NK-92 (cell line): Measurements from ENCODE around the gene DHX34.

Experiments used
- DNase-seq: peaks from one replicate; lab custom pipeline; 2025; ENCODE audit not compliant: unreplicated experiment; lab: John Stamatoyannopoulos, UW

The DHX34 gene

DNA sequence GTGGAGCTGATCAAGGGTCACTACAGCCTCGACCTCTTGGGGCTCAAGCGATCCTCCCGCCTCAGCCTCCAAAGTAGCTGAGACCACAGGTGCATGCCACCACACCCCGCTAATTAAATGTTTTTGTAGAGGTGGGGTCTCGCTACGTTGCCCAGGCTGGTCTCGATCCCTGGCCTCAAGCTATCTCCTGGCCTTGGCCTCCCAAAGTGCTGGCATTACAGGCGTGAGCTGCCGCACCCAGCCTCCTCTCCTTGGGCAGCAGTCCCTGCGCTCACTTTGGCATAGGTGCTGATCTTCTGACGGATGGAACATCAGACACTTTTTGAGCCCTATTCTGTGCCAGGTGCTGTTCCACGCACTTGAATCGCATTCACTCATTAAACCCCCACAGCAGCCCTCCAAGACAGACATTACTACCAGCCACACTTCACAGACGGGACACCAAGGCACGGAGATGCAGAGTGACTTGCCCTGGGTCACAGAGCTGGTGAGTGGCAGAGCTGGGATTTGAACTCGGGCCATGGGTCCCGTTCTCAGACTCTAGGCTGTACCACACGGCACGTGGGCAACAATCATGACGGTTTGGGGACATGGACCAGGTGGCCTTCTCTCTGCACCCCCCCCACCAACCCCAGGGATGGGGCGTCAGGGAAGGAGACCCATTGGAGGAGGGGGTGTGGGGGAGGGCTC lies 67.0 kb downstream of the DHX34 start:
- no peak for DNase-seq

GRCh38 chr19:47416643-47416985 lies 67.5 kb downstream of the DHX34 start:
- no peak for DNase-seq

- no peak for DNase-seq
These were observed 68.1 kb downstream of the DHX34 start for GRCh38 chr19:47417107-47417745.

- no peak for DNase-seq
These were observed 68.9 kb downstream of the DHX34 start for GRCh38 chr19:47417746-47418691.

GRCh38 chr19:47418692-47419029 lies 69.5 kb downstream of the DHX34 start:
- no peak for DNase-seq

GRCh38 chr19:47419030-47419783 lies 70.1 kb downstream of the DHX34 start, which contains the start of gene MEIS3:
TSS of gene MEIS3 (minus strand) at chr19:47419527. CDS start at chr19:47419081, 446 bp downstream.
- no peak for DNase-seq

- no peak for DNase-seq
These were observed 70.7 kb downstream of the DHX34 start for GRCh38 chr19:47419789-47420188.

- DNase-seq: no peak
These were observed 72.2 kb downstream of the DHX34 start for GRCh38 chr19:47421244-47421786.

DNA sequence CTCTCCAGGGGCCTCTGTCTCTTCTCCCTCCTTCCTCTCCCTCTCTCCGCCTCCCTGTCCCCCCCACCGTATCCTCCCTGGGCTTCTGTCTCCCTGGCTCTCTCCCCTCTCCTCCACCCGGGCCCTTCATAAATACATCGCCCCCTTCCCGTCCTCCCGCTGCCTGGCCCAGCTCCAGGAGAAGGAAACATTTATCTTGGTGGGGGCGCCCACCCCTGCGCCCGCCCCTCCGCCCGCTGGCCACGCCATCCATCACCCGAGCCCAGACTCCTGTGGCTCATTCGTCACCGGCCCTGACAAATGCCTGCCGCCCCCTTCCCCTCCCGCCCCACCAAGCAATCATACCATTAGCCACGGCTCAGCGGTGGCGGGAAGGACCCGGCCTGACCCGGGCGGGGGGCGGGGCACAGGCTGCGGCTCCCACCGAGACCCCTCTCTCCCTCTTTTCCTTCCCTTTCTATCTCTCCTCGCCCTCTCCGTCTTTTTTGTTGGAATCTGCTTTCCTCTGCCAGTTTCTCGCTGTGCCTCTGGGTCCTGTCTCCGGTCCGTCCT lies 72.8 kb downstream of the DHX34 start:
- DNase-seq: no peak

DNA sequence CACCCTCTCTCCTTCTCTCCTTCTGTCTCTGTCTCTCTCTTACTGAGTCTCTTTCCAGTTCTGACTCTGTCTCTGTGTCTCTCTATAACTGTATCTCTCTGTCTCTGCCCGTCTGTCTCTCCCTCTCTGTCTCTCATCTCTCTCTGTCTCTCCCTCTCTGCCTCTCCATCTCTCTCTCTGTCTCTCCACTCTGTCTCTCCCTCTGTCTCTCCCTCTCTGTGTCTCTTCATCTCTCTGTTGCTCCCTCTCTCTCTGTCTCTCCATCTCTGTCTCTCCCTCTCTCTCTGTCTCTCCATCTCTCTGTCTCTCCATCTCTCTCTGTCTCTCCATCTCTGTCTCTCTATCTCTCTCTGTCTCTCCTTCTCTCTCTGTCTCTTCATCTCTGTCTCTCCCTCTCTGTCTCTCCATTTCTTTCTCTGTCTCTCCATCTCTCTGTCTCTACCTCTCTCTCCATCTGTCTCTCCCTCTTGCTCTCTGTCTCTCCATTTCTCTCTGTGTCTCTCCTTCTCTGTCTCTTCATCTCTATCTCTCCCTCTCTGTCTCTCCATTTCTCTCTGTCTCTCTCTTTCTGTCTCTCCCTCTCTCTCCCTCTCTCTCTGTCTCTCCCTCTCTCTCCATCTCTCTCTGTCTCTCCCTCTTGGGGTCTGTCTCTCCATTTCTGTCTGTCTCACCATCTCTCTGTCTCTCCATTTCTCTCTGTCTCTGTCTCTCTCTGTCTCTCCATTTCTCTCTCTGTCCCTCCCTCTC lies 73.5 kb downstream of the DHX34 start:
- DNase-seq: no peak

- no peak for DNase-seq
These were observed 74.2 kb downstream of the DHX34 start for GRCh38 chr19:47423203-47423882.

DNA sequence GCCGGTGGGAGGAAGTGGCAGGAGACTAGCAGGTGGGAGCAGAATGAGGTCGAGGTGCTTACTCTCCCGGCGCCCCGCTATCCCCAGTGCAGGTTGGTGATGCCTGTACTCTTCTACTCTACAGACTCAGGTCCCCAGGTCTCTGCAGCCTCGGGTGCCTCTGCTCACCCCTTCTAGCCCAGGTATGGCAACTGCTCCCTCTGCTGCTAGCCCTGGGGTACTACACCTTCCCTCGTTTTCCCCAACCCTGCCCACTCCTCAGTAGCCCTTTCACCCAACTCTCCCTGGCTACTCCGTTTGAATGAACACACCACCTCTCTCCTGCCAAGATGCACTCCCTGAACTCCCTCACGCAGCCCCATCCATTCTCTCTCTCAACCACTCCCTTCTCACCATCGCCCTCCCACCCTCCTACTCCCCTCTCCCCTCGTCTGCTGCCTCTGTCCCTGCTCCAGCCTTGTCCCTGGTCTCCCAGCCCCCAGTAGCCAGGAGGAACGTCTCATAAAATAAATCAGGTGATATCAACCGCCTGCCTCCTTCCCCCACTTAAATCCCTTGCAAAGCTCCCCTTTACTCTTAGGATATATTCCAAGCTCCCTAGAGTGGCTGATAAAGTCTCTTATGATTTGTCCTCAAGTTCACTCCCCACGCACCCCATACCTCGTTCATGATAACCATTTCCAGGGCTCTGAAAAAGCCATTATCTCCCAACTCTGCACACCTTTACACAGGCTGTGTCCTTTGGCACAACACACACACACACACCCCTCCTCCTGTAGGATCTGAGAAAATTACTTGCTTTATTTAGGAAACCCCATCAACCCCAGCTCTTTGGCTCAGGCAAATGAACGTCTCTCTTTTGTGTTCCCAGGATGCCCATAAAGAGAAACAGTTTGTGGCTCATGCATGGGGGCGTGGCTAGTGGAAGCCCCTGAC lies 78.4 kb downstream of the DHX34 start:
- DNase-seq: no peak

DNA sequence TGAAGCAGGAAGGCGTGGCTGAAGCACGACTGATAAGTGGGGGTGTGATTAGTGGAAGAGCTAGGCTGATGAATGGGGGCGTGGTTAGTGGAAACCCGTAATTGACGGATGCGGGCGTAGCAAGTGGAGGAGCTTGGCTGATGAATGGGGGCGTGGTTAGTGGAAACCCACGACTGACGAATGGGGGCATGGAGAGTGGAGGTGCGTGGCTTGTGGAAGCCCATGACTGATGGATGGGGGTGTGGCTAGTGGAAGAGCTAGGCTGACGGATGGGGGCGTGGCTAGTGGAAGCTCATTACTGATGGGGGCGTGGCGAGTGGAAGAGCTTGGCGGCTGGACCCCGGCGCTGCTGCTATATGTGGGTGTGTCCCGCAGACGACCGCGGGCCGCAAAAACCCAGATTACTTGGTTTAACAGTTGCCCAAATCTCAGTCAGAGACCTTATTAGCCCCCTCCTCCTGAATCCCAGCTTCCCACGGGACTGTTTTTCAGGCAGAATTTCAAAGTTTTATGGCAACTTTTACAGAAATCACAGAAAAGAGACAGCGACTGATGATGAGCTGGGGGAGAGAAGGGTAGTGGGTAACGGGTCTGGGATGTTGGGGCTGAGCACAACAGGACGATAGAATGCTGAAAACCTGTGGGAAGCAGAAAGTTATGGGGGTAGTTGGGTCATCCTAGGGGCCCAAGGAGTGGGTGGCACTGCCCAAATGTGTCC lies 79.2 kb downstream of the DHX34 start:
- no peak for DNase-seq

DNA sequence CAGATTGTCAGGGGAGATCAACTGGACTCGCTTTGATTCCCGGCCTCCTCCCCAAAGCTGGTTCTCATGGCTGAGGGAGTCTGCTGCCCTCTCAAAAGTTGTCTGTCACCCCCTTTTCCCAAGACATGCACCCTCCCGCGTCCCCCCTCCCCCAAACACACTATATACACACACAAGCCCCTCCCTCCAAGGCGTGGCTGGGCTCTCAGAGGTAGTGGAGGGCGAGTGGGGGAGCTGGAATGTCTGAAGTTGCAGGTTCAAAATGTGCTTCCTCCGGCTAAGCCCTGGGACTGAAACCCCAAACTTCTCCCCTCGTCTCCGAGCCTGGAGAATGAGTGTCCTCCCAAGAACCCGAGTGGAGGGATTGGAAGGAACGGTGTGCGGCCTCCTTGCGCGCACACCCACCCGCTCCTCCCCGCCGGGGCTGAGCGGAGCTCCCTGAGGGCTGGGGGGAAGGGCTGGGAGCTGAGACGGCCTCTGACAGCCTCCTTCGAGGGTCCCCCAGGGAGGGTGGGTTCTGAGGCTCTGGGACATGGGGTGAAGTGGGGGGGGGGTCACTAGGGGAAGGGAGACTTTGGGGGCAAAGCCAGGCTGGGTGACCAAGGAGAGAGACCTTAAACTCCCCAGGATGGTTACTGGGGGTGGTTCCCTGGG lies 80.2 kb downstream of the DHX34 start:
- no peak for DNase-seq

DNA sequence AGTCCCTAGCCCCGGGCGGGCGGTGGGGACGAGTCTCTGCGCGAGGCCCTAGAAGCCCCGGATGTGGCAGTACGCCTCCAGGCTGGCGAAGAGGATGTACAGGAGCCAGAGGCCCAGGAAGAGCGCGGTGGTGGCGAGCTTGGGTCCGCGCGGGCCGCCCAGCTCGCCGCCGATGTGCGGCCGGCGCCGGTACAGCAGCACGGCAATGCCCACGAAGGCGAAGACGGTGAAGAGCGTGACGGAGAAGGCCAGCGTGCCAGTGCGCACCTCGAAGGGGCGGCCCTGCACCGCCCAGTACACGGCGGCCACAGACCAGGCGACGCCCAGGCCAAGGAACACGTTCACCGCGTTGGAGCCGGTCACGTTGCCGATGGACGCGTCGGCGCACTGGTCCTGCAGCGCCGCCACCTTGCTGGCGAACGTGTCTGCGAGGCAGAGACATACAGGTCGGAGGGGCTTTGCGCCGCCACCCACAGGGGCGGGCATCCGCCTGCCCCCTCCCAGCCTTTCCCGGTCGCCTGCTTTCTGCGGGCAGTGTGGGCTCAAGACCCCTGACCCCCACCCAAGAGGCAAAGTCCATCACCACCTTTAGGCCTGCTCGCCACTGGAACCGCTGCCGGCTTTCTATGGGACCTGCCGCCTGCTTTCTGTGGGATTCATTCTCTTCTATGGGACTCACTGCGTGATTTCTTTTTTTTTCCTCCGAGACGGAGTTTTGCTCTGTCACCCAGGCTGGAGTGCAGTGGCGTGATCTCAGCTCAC lies 81.1 kb downstream of the DHX34 start:
- no peak for DNase-seq

GRCh38 chr19:47432091-47432490 lies 83.0 kb downstream of the DHX34 start:
- no peak for DNase-seq
